Suprapubic skin (tissue), 4 donors: ENCODE data around the gene ITGA4.

Experiments
- CTCF ChIP-seq, 2 donors: fragments of 200-600 bp in 1 of 2; fragments of 450-650 bp in 1 of 2; sonication (generic) in 1 of 2; IDR thresholded peaks; one replicate each; pipeline ENCODE4 v1.5.1; 2016 to 2019; ENCODE audit warnings: antibody characterized with exemption in 2 of 2, mild to moderate bottlenecking in 1 of 2, moderate library complexity in 1 of 2
- POLR2A ChIP-seq, 2 donors: fragments of 450-650 bp; IDR thresholded peaks; one replicate each; pipeline ENCODE4 v1.6.1; 2017; ENCODE audit warnings: antibody characterized with exemption in 2 of 2, mild to moderate bottlenecking in 2 of 2, moderate library complexity in 2 of 2
- POLR2AphosphoS5 ChIP-seq, 3 donors: sonication (generic); formaldehyde crosslinking; IDR thresholded peaks; one replicate each; pipeline ENCODE4 v1.6.1; 2017; ENCODE audit warnings: antibody characterized with exemption in 3 of 3

DNA sequence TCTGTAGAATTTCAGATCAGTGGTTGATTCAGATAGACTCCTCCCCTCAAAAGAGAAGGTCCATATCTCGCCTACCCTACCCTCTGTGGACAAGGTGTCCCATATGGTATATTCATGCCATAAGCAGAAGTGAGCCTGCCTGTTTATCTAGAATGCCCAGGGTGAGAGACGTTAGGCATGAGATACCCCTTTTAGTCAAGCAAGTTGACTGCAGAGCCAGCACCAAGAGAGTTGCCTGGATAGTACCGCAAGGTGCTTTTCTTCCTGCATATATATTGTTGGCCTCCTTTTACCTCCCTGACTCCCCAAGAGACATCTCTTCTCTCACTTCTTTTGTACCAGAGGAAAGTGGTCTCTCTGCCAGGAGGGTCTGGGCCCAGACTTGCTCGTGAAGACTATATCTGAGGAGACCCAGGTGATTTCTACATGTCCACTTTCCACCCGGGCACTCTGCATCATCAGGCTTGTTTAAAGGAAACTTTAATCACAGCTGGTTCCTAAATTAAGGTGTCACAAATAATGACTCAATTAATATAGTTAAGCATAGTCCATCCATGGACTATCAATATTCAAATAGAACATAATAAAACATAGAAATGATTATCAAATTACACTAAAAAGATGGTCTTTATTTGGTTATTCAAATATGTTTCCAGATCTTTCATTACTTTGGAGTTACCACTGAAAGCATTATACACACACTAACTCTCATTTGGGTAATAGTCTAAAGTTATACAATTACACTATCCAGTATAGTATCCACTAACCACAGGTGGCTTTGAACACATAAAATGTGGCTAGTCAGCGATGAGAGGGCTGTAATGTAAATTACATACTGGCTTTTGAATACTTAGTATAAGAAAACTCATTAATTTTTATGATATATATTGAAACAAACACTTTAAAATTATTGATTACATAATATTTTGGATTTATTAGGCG lies 4.1 kb downstream of the ITGA4 start:
- TF ChIP-seq CTCF (IDR thresholded peaks at IDR 0.05) (no peak), POLR2AphosphoS5 (IDR thresholded peaks at IDR 0.05) (no peak), POLR2A (IDR thresholded peaks at IDR 0.05) (no peak)
